Superior temporal gyrus (tissue), 1 donor: ENCODE measurements around the gene GNG7.
"Not testable (repeated sequence)": the region's sequence is repeated elsewhere in the genome, so short reads cannot be mapped to it uniquely, and the experiment has no call there.

ENCODE experiments used
- DNase-seq: peaks from one replicate; pipeline ENCODE4 v3.0.0-alpha.2; 2016; ENCODE audit errors: extremely low spot score

The GNG7 gene

DNA sequence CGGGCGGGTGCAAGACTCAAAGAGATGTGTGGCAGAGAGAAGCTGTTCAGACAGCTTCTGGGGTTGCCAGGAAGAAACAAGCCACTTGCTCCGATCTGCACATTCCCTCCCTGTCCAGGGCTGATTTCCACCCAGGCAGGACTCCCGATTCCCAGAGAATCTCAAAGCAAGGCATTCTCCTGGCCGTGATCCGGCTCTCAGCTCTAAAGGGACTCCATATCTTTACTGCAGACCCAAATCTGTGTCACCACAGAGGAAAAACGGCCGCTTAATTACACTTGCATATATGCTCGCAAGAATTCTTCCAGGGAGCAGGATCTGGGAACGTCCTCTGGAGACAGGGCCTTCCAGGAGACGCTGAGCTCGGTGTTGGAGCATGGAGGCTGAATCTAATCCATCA lies 25.7 kb downstream of the GNG7 start:
- peak; percentile 47 for DNase-seq

DNA sequence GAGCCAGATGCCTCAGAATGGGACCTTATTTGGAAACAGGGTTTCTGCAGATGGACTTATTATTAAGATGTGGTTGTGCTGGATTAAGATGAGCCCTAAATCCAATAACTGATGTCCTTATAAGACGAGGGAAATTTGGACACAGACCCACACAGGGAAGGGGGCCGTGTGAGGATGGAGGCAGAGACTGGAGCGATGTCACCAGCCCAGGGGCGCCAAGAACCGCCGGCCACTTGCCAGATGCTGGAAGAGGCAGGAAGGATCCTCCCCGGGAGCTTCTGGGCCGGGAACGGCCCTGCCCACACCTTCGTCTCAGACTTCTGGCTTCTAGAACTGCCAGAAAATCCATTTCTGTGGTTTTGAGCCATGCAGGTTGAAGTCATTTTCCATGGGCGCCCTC lies 26.6 kb downstream of the GNG7 start:
- peak; percentile 29 for DNase-seq

DNA sequence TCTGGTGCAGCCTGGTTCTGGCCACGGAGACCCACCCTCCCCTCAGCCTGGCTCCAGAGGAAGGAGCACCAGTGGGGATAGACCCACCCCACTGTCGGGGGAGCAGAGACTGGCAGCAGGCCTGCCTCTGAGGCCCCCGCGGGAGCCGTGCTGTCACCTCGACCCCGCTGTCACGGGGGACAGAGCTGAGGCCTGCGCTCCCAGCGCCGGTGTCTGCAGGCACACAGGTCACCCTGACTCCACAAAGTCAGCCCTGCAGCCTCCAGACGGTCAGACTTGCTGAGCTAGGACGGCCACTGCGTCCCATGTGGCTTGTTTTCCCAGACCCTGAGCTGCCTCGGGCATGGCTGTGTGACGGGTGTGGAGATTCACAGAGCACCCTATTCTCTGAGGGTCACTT lies 32.3 kb downstream of the GNG7 start:
- no peak for DNase-seq

DNA sequence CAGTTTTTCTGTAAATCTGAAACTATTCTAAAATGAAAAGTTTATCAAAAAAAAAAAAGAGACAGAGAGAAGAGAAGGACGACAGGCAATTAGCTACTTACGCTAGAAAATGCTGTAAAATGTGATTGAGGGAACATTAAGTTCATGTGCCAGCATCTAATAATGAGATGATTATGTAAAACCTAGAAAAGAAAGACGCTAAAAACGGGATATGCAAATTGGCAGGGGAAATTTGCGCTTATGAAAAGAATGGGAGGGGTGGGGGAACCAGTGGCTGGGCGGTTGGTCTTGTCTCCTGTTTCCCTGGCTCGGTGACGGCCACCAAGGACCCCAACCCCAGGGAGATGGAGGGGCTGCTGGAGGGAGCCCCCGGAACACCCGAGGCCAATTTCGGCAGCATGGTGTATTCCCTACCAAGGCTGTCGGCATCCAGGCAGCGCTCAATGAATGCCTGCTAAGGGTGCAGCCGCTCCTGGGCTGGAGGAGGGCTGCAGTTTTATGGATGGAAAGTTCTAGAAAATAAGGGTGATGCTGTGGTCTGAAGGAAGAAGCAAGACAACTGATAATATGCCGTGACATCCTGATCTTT lies 34.2 kb downstream of the GNG7 start:
- DNase-seq: no peak

DNA sequence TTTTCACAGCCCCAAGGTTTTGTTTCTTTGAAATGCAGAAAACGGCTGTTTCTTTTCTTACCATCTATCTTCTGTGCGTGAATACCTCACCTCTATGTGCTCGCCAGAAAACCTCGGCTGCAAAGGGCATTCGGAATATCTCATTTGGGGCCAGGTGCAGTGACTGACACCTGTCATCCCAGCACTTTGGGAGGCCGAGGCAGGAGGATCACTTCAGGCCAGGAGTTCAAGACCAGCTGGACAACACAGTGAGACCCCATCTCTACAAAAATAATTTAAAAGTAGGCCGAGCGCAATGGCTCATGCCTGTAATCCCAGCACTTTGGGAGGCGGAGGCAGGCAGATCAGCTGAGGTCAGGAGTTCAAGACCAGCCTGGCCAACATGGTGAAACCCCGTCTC lies 35.1 kb downstream of the GNG7 start:
- DNase-seq: not testable (repeated sequence)

DNA sequence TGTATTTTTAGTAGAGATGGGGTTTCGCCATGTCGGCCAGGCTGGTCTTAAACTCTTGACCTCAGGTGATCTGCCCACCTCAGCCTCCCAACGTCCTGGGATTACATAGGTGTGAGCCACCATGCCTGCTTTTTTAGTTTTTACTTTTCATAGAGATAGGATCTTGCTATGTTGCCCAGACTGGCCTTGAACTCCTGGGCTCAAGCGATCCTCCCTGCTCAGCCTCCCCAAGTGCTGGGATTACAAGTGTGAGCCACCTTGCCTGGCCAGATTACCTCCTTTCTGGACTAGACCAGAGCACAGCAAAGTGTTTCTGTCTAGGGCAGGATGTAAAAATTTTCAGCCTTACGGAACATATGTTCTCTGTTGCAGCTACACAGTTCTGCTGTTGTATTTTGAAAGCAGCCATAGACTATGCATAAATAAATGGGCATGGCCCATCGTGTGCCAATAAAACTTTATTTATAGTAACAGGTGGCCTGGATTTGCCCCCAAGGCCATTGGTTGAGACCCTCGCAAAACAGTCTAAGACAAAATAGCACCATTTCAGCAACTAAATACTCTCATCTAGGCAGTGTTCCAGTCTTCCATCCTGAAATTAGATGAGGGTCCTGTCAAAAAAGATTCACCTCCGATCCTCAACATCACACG lies 36.0 kb downstream of the GNG7 start:
- DNase-seq: no peak

DNA sequence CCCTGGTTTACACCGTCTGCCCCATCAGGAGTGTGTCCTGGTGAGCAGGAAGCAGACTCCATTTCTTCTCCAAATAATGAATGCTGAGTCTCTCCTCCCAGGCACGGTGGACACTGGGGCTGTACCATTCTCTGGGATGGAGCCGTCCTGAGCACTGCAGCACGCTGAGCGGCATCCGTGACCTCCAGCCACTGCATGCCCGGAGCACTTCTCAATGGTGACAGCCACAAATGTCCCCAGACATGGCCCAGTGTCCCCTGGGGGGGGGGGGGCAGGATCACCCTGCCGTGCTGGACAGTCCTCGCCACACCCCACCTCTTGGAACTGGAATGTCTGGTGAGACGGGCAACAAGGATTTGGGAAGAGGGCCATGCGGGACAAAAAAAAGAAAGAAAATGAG lies 37.4 kb downstream of the GNG7 start:
- DNase-seq: no peak

DNA sequence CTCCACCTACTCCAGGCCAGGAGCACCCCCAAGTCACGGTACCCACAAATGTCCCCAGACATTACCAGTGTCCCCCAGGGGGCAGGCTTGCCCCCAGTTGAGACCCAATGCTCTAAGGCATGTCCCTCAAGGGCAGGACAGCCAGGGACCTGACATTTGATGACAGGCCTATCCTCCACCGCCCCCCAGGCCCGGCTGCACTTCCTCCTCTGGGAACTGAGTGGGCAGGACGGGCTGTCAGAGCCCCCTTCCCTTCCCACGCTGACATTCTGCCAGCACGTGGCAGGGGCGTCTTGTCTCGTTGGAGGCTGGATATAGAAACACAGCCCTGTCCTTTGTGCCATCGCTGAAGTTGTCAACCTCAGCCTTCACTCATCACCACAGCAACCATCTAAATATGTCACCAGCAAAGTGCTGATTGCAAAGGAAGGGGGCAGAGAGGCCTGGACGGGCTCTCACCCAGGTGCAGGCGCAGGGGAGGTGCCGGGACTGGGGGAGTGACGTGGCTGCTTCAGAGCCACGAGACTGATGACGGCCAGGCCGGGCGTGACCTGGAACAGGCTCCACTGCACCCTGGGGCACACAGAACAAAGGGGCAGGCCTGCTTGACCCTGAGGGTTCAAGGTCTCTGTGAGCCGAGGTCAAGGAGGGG lies 38.4 kb downstream of the GNG7 start:
- peak; percentile 57 for DNase-seq

DNA sequence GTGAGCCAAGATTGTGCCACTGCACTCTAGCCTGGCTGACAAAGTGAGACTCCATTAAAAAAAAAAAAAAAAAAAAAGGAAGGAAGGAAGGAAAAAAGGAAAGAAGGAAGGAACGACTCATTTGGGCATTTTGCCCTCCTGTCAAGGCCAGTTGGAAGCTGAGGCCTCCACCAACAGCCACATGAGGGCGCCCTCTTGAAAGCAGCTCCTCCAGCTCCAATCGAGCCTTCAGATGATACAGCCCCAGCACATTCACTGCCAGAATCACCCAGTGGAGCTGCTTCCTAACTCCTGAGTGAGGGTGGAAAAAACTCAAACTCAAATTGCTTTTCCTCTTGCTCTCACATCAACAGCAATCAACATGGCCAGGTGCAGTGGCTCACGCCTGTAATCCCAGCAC lies 40.9 kb downstream of the GNG7 start:
- DNase-seq: no peak

DNA sequence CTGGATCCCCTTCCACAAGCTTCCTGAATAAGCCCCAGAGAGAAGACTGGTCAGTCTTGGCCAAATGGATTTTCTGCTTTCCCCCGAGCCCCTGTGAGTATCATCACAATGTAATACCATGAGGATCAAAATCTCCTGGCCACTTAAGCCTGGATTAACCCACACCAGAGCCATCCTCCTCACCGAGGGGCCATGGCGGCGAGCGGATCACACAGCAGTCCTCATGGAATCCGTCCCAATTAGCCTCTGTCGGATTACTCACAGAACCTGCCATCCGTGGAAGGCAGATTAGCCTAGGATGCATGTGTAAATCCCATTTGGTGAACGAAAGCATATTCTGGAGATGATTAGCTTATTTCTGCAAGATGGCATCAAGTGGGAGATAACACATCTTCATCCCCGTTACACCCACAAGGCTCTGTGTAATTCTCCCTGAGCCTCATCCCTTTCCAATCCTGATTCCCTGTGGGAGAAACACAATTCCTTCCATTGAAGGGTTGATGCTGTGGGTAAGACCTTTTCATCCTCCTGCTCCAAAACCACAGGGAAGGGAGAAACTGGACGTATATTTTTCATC lies 42.5 kb downstream of the GNG7 start:
- DNase-seq: no peak

DNA sequence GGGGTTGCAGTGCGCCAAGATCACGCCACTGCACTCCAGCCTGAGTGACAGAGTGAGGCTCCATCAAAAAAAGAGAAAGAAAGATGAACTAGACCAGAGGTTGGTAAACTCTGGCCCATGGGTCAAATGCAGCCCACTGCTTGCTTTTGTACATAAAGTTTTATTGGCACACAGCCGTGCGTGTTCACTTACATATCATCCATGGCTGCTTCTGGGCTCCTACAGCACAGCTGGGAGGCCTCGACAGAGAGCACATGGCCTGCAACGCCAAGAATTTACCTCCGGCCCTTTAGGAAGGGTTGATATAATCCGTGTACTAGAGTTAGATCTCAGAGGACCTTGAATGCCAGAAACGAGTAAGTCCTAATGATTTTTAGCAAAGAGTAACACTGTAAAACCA lies 46.0 kb downstream of the GNG7 start:
- DNase-seq: no peak

DNA sequence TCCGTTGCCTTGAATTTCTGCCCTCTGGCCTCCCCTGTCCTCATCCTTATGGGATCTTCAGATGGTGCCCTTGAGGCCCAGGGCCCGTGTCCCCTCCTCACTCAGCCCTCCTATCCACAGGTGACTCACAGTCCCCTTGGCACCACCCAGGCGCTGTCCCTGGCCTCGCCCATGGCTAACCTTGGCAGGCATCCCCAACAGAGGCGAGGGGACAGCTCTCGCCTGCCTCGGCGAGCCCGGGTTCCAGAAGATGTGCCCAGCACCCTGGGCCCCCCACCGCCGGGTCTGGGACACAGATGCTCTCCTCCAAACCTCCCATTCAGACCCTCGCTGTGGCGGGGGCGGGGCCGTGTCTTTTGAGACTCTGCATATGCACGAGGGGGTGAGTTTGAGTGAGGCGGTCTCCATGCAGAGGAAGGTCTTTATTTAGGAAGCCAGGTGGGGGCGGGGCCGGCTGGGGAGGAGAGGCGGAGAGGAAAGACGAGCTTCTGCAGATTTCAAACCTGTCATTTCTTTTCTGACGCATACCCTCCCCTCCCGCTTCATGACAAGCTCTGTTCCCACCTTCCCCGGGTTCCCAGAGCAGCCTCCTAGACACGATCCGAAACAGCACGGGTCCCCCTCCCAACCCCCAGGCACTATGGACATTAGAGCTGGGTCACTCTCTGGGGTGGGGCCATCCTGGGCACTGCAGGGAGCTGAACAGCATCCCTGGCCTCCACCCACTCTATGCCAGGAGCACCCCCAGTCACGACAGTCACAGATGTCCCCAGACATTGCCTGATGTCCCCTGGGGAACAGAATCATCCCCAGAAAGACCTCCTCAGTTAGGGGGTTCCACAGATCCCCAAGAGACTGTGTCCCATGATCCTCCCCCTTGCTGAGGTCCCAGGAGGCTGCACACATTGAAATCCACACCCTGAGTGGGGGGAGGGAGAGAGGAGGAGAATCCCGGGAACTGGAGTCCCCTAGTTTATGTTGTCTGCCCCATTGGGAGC lies 48.5 kb downstream of the GNG7 start:
- DNase-seq: no peak

DNA sequence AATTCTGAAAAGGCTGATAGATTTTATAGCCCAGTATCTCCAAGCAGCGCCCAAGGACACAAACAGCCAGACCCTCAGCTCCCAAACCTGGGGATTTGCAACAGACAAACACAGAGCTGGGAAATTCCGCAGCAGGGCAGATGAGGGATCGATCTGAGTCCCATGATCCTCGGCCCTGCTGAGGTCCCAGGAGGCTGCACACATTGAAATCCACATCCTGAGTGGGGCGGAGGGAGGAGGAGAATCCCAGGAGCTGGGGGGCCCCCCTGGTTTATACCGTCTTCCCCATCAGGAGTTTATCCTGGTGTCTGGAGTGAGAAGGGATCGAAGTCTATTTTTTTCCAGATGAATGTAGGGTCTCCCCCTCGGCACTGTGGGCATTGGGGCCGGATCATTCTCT lies 49.3 kb downstream of the GNG7 start:
- DNase-seq: no peak

DNA sequence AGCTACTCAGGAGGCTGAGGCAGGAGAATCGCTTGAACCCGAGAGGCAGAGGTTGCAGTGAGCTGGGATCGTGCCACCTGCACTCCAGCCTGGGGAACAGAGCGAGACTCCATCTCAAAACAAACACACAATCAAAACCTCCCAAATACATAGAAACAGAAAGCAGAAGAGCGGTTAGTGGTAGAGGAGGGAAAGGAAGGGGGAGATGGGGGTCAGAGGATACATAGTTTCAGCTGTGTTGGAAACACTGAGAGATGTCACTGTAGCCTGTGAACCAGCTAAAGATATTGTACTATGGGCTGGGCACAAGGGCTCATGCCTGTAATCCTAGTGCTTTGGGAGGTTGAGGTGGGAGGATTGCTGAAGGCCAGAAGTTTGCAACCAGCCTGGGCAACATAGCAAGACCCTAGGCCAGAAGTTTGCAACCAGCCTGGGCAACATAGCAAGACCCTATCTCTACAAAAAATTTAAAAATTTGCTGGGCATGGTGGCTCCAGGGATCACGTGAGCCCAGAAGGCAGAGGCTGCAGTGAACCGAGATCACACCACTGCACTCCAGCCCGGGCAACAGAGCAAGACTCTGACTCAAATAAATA lies 49.9 kb downstream of the GNG7 start:
- DNase-seq: no peak

DNA sequence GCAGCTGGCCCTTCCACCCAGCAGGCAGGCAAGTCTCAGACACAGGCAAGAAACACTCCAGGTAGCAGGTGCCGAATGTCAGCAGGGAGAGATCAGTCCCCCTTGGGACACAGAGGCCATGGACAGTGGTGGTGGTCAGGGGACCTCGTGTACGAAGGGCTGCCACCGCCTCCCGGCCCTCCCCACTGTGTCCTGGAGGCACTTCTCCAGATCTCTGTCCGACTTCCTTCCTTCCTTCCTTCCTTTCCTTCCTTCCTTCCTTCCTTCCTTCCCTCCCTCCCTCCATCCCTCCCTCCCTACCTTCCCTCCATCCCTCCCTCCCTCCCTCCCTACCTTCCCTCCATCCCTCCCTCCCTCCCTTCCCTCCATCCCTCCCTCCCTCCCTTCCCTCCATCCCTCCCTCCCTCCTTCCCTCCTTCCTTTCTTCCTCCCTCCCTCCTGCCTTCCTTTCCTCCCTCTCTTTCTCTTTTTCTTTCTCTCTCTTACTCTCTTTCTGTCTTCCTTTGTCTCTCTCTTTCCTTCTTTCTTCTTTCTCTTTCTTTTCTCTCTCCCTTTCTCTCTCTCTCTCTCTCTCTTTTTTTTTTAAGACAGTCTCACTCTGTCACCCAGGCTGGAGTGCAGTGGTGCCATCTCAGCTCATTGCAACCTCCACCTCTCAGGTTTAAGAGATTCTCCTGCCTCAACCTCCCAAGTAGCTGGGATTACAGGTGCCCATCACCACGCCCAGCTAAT lies 51.3 kb downstream of the GNG7 start:
- DNase-seq: not testable (repeated sequence)

DNA sequence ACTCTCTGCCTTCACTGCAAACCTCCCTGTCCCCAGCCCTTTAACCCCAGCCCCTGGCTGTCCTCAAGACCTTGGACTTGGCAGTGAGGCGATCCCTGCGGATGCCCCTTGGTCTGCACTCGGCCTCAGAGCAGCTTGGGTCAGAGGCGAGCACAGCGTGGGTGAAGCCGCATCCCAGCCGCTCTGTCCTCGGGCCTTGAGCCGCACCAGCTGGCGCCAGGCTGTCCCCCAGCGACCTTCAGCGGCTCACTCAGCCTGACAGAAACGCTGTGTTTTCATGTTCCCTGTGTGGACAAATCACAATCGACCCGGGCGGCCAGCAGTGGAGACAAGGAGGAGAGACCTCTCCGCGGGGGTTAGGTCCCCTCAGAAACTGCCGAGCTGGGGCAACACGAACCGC lies 52.0 kb downstream of the GNG7 start:
- DNase-seq: no peak

DNA sequence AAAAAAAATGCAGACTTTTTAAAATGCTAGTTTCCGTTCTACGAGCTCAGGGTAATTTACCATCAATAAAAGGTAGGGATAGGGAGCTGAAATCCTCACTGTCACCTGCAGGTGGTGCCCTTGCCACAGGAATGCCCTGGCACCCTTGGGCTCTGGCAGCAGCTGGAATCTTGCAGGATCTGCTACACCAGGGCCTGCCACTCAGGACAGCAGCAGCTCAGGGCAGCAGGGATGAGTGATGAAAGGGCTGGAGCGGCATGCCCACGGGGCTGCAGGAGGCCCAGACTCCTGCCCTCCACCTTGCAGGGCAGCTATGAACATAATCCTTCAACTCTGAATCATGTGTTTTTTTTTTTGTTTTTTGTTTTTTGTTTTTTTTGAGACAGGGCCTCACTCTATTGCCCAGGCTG lies 54.0 kb downstream of the GNG7 start:
- DNase-seq: peak; percentile 92

DNA sequence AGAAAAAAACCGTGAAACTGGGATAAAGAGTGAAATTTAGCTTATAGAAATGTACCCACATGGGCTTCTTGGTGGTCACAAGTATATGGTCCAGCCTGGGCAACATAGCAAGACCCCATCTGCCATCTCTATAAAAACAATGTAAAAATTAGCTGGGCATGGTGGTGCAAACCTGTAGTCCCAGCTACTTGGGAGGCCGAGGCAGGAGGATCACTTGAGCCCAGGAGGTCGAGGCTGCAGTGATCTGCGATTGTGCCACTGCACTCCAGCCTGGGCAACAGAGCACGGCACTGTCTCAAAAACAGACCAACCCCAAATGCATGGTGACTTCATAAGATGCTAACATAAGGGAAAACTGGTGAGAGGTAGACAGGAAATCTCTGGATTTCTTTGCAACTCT lies 54.4 kb downstream of the GNG7 start:
- DNase-seq: no peak

DNA sequence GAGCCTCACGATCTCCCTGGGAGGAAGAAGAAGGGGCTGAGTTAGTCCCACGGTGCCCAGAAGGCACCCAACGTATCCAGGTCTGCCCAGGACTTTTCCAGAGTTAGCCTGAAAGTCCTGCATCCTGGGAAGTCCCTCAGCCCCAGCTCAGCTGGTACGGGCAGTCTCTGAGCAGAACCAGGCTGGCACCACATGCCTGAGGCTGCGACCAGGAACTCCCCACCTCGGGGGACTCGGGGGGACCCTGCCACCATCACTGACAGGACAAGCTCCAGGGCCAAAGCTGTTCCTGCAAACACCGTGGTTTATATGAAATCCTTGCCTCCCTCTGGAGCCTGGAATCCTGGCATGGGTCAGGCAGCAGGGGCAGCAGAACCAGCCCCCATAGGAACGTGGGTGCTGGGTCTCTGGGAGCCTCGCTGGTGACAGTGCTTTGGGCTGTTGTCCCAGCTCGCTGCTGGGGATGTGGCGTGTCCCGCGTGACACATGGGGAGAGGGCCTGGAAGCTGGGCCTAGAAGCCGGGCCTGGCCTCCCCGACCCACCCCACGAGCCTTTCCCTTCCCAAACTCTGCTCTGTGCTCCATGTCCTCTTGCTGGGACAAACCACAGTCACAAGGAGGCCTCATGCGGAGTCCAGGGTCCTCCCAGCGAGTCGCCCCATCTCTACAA lies 55.5 kb downstream of the GNG7 start:
- DNase-seq: no peak

DNA sequence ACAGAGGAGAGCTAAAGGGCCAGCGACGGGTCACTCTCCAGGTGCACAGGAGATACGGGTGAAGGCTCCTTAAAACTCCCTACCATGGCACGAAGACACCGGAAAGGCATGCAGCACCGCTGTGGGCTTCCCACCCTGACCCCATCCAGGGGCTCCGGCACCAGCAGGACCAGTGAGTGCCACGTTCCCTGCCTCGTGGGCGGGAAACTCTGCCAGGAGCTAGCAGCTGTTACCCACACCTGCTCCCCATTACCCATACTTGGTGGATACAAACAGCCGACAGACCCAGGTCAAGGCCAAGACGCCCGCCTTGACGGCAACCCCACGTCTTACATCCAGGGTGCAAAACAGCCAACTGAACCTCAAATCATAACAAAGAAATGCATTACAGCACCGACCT lies 56.7 kb downstream of the GNG7 start:
- DNase-seq: no peak
